Psoas muscle (tissue), 8 donors: ENCODE measurements around the gene TOE1. TPM values are rescaled to one million over a fixed set of nuclear protein-coding genes. Genes with fewer than 3 reads are reported as not detected.

ENCODE experiments used
- ATAC-seq, 4 donors: fragments of 200-7000 bp; cut with Tn5 transposase; one replicate each; pipeline ENCODE4 v1.9.1; 2020; ENCODE audit warnings: moderate library complexity in 3 of 4, mild to moderate bottlenecking in 2 of 4
- DNase-seq, 2 donors: peaks; one replicate each; pipeline ENCODE4 v3.0.0-alpha.2; 2020
- H3K27ac ChIP-seq: fragments of 200-600 bp; one replicate; pipeline ENCODE4 v1.8.0; 2022
- H3K27me3 ChIP-seq, 3 donors: fragments of 200-600 bp in 1 of 3; one replicate each; pipeline versions ENCODE4 v1.6.1 to v1.8.0; 2013 to 2022; ENCODE audit warnings: low read length in 2 of 3, mild to moderate bottlenecking in 2 of 3, moderate library complexity in 1 of 3; ENCODE audit not compliant: insufficient read depth in 3 of 3
- H3K36me3 ChIP-seq, 2 donors: fragments of 200-600 bp in 1 of 2; one replicate each; pipeline versions ENCODE4 v1.6.1 to v1.8.0; 2013 to 2022; ENCODE audit warnings: low read depth in 1 of 2, mild to moderate bottlenecking in 1 of 2, moderate library complexity in 1 of 2; ENCODE audit not compliant: insufficient read depth in 1 of 2
- H3K4me1 ChIP-seq: fragments of 200-600 bp; one replicate; pipeline ENCODE4 v1.8.0; 2022
- H3K4me3 ChIP-seq: fragments of 200-600 bp; one replicate; pipeline ENCODE4 v1.8.0; 2022; ENCODE audit warnings: mild to moderate bottlenecking
- H3K9me3 ChIP-seq: fragments of 200-600 bp; one replicate; pipeline ENCODE4 v1.8.0; 2022
- CTCF ChIP-seq: fragments of 200-600 bp; IDR thresholded peaks from one replicate; pipeline ENCODE4 v1.8.0; 2022; ENCODE audit warnings: antibody characterized with exemption
- WGBS, 3 donors: extraction: QIAGEN DNeasy Blood & Tissue Kit; methylation state at CpG; one replicate each; pipeline versions ENCODE4 v1.1.6 to v1.1.7; 2013; 5-methylcytosine and 5-hydroxymethylcytosine counted together
- intact Hi-C, 2 donors: fragments of 100-400 bp; cut with DNase I; formaldehyde crosslinking; loops; one replicate each; pipeline versions ENCODE4 v1.11.0 to v1.14.2; 2022
- polyA plus RNA-seq, 3 donors: library from polyadenylated mRNA; stranded (reverse); fragments of 200-250 nt; gene quantifications; one replicate each; pipeline ENCODE4 v1.2.3, GENCODE V29; 2013
- total RNA-seq, 4 donors: library from RNA; stranded (reverse); fragmentation: NEBNext Ultra II Directional in 2 of 4; extraction: Animal tissue kit (Norgen Biotek cat#: 25700) in 2 of 4; gene quantifications; one replicate each; pipeline versions ENCODE4 v1.2.1 to v1.2.4, GENCODE V29; 2021 to 2023
- donor health status: healthy with polysubstance abuse.
- donor health status: DM: no; HTN: no; CAD: no; lungs with moderate emphysema.
- donor health status: Bipolar disorder and iron deficiency.
- donor health status: healthy.
- donor health status: DM: yes; HTN: yes; CAD: no.
- donor health status: DM: no; HTN: no; CAD: no.
- donor health status: DM: no; HTN: no; CAD: no.
- donor health status: DM: yes; HTN: yes; CAD: no.

The TOE1 gene
- total and polyA plus RNA-seq, 7 donors, result 2.7 to 6.7 (median 3.9) TPM

DNA sequence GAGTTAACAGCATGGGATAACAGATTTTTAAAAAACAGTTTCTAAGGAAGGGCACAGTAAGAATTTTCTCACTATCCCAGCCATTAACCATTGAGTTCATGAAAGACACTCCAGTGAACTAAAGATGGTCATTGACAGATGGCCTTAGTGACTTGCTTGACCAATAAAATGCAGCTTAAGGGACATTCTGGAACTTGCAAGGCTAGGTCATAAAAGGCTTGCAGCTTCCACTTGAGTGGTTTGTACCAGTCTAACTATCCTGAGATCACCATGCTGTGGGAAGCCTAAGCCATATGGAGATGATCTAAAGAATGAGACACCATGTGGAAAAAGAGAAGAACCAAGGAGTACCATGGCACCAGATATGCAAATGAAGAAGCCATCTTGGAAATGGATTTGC, 38.2 kb downstream of the TOE1 start:
- TF ChIP-seq CTCF, result no peak
- Histone ChIP-seq H3K36me3 (no peaks in the 10 kb centered on the region), H3K27ac (no peak overlapping the region), H3K27me3 (no peaks in the 10 kb centered on the region), H3K4me3 (no peak overlapping the region), H3K4me1 (no peaks in the 10 kb centered on the region), H3K9me3 (no peaks in the 10 kb centered on the region)
- DNase-seq (no peak), ATAC-seq (no peak)
- intact Hi-C loops, result no loop called here

DNA sequence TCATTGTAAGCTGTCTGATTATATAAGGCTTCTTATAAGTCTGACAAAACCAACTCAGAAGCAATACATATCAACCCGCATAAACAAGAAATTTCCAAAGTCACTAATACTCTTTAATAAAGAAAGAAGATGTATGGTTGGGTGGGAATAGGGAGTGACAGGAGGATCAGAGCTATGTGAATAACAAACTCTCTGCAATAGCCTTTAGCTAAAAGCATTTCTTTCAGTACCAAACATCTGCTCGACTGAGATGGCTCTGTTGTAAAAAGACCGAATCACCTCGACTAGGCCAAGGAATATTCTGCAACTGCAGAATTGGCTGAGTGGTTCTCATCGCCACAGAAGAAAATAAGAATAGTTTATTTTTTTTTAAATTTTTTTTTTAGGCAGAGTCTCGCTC, 39.6 kb downstream of the TOE1 start:
- H3K4me3 ChIP-seq, result no peak overlapping the region
- DNase-seq, result no peak
- no peak overlapping the region for H3K27ac ChIP-seq
- H3K4me1 ChIP-seq, result no peaks in the 10 kb centered on the region
- H3K36me3 ChIP-seq, result no peaks in the 10 kb centered on the region
- 92 to 95% (median 93%) methylated on average over 6 of the region's 6 CpGs for WGBS, 3 donors
- ATAC-seq, result no peak
- intact Hi-C loops, result no loop called here
- no peaks in the 10 kb centered on the region for H3K27me3 ChIP-seq
- TF ChIP-seq CTCF, result no peak
- H3K9me3 ChIP-seq, result no peaks in the 10 kb centered on the region

GRCh38 chr1:45380125-45380524, 40.2 kb downstream of the TOE1 start:
- H3K36me3 ChIP-seq, result no peaks in the 10 kb centered on the region
- no peak for TF ChIP-seq CTCF
- no peak for ATAC-seq
- no peak for DNase-seq
- no peaks in the 10 kb centered on the region for H3K9me3 ChIP-seq
- no peak overlapping the region for H3K27ac ChIP-seq
- no peaks in the 10 kb centered on the region for H3K27me3 ChIP-seq
- intact Hi-C loops, result no loop called here
- no peak overlapping the region for H3K4me3 ChIP-seq
- WGBS, 3 donors, result 91 to 94% (median 93%) methylated on average over 4 of the region's 4 CpGs
- no peaks in the 10 kb centered on the region for H3K4me1 ChIP-seq

GRCh38 chr1:45380730-45381129, 40.8 kb downstream of the TOE1 start:
- Histone ChIP-seq H3K4me1 (no peaks in the 10 kb centered on the region), H3K9me3 (no peaks in the 10 kb centered on the region), H3K4me3 (no peak overlapping the region), H3K36me3 (no peaks in the 10 kb centered on the region), H3K27ac (no peak overlapping the region), H3K27me3 (no peaks in the 10 kb centered on the region)
- no peak for DNase-seq
- no peak for ATAC-seq
- intact Hi-C loops, result no loop called here
- 57 to 67% (median 65%) methylated on average over 1 of the region's 1 CpG for WGBS, 3 donors
- TF ChIP-seq CTCF, result no peak

DNA sequence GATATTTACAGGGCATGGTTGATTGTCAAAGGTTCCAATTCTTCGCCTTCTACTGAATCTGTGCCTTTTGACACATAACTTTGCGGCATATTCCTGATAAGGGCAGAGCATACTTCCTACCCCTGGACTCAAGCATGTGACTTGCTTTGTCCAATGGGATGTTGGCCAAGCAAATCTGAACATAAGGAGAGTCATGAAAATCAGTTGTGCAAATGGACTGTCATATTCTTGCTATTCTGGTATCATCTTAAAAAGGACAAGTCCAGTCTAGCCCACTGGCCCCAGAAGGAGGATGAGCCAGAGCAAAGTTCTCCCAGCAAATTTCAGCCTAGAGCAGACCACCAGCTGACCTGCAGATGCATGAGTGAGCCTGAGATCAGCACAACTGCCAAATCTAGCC, 41.3 kb downstream of the TOE1 start:
- intact Hi-C loops, result no loop called here
- Histone ChIP-seq H3K4me1 (no peaks in the 10 kb centered on the region), H3K36me3 (no peaks in the 10 kb centered on the region), H3K27me3 (no peaks in the 10 kb centered on the region), H3K4me3 (no peak overlapping the region), H3K27ac (no peak overlapping the region), H3K9me3 (no peaks in the 10 kb centered on the region)
- DNase-seq (no peak), ATAC-seq (no peak)
- no peak for TF ChIP-seq CTCF
- WGBS, 3 donors, result 97 to 100% (median 98%) methylated on average over 2 of the region's 2 CpGs
